OCI-LY7 (cell line): ENCODE results near the gene DGUOK. TPM values are rescaled to one million over a fixed set of nuclear protein-coding genes. Genes with fewer than 3 reads are reported as not detected.

Source experiments
- BruUV-seq: library from RNA; stranded (reverse); fragments of 400-500 nt; replicated peaks from 2 replicates; lab custom pipeline; 2021; lab: Mats Ljungman, UMichigan
- CTCF ChIA-PET: fragments of 300-600 bp; sonication (Branson Sonifier 250); formaldehyde crosslinking; loops from one replicate; lab custom pipeline; 2022; ENCODE audit warnings: antibody characterized with exemption; ENCODE audit not compliant: unreplicated experiment; lab: Charles Lee
- POLR2A ChIA-PET: fragments of 300-600 bp; sonication (Branson Sonifier 250); formaldehyde crosslinking; loops from one replicate; lab custom pipeline; 2022; ENCODE audit warnings: antibody characterized with exemption; lab: Charles Lee
- DNase-seq: peaks from one replicate; pipeline ENCODE4 v3.0.0-alpha.2; 2015; ENCODE audit warnings: low spot score
- H2AFZ ChIP-seq: fragments of 200-600 bp; sonication (generic), shearing (Covaris generic); 2 replicates; pipeline ENCODE4 v1.6.1; 2014; ENCODE audit warnings: mild to moderate bottlenecking, antibody characterized with exemption, low read length, moderate library complexity
- H3K27ac ChIP-seq: fragments of 200-600 bp; sonication (generic); 2 replicates; pipeline ENCODE4 v1.5.1; 2014; ENCODE audit warnings: mixed run types, low read depth, mild to moderate bottlenecking, moderate library complexity, low read length, inconsistent platforms; ENCODE audit not compliant: poor library complexity, severe bottlenecking
- H3K36me3 ChIP-seq: fragments of 200-600 bp; sonication (generic); 2 replicates; pipeline ENCODE4 v1.6.1; 2014; ENCODE audit warnings: mild to moderate bottlenecking, antibody characterized with exemption, low read length, moderate library complexity, mixed read lengths; ENCODE audit not compliant: insufficient read depth
- H3K4me1 ChIP-seq: fragments of 200-600 bp; sonication (generic); 2 replicates; pipeline ENCODE4 v1.5.1; 2014; ENCODE audit warnings: mild to moderate bottlenecking, low read length; ENCODE audit not compliant: insufficient read depth, poor library complexity, severe bottlenecking
- H3K4me2 ChIP-seq: fragments of 200-600 bp; sonication (generic); 2 replicates; pipeline ENCODE4 v1.6.1; 2014; ENCODE audit warnings: mild to moderate bottlenecking, low read length
- H3K4me3 ChIP-seq: fragments of 200-600 bp; sonication (generic); 2 replicates; pipeline ENCODE4 v1.5.1; 2014; ENCODE audit warnings: mild to moderate bottlenecking, low read depth, low read length; ENCODE audit not compliant: poor library complexity, severe bottlenecking
- H3K79me2 ChIP-seq: fragments of 200-600 bp; sonication (generic); 2 replicates; pipeline ENCODE4 v1.6.1; 2016; ENCODE audit warnings: low read depth, mild to moderate bottlenecking, low read length, moderate library complexity, mixed read lengths; ENCODE audit not compliant: insufficient read depth
- H3K9me2 ChIP-seq: fragments of 200-600 bp; sonication (generic); 2 replicates; pipeline ENCODE4 v1.6.1; 2016; ENCODE audit warnings: mild to moderate bottlenecking, low read length, mixed read lengths; ENCODE audit not compliant: insufficient read depth
- H3K9me3 ChIP-seq: fragments of 200-600 bp; sonication (generic); 2 replicates; pipeline ENCODE4 v1.6.1; 2014; ENCODE audit warnings: mild to moderate bottlenecking, mixed run types, low read length, mixed read lengths
- H4K20me1 ChIP-seq: fragments of 200-600 bp; sonication (generic); 2 replicates; pipeline ENCODE4 v1.6.1; 2014; ENCODE audit warnings: mild to moderate bottlenecking, antibody characterized with exemption, low read length, moderate library complexity, mixed read lengths; ENCODE audit not compliant: insufficient read depth
- CTCF ChIP-seq: fragments of 200-600 bp; sonication (generic); conservative IDR thresholded peaks from 2 replicates; pipeline ENCODE4 v1.5.1; 2014; ENCODE audit warnings: mild to moderate bottlenecking, antibody characterized with exemption, low read length, moderate library complexity, mixed read lengths
- EZH2phosphoT487 ChIP-seq: fragments of 200-600 bp; sonication (generic); IDR thresholded peaks from 2 replicates; pipeline ENCODE4 v1.6.1; 2018; ENCODE audit warnings: low read depth, borderline replicate concordance, mild to moderate bottlenecking, mixed run types, antibody characterized with exemption, low read length, moderate library complexity, mixed read lengths
- intact Hi-C: fragments of 100-400 bp; cut with micrococcal nuclease; formaldehyde crosslinking; loops from one replicate; pipeline ENCODE4 v1.10.0; 2022; ENCODE audit not compliant: unreplicated experiment
- total RNA-seq, 2 experiments: library from RNA; depleted of rRNA in 1 of 2; stranded (reverse); fragments of >200 nt in 1 of 2; shearing (Covaris generic) in 1 of 2; gene quantifications; 2 replicates each; pipeline ENCODE4 v1.2.3, GENCODE V29; 2014 to 2022

The DGUOK gene
- total RNA-seq, 2 experiments from 2014 or later: 73.4 to 91.8 TPM

GRCh38 chr2:73928963-73929347 is 2.3 kb downstream of the DGUOK start:
- H3K4me1 ChIP-seq: peaks cover 40% of the 10 kb centered on the region
- H3K36me3 ChIP-seq: peaks cover 41% of the 10 kb centered on the region
- H3K4me3 ChIP-seq: peak overlapping the region; percentile 9
- H2AFZ ChIP-seq: no peak overlapping the region
- ChIA-PET CTCF (no interaction called here), POLR2A (no interaction called here)
- no peaks in the 10 kb centered on the region for H3K9me2 ChIP-seq
- TF ChIP-seq EZH2phosphoT487 (no peak), CTCF (no peak)
- H3K4me2 ChIP-seq: peak overlapping the region; percentile 74
- H3K27ac ChIP-seq: no peak overlapping the region
- H3K79me2 ChIP-seq: peaks cover 60% of the 10 kb centered on the region
- intact Hi-C loops: loop anchor here (5.0 kb wide), 1 partner anchor 53 kb away; the partner anchor contains the start of gene TET3
- peaks cover 10% of the 10 kb centered on the region; the same call in 1 of the 2 replicates for H3K9me3 ChIP-seq
- no TSS peak for BruUV-seq
- H4K20me1 ChIP-seq: peaks cover 23% of the 10 kb centered on the region; the same call in 1 of the 2 replicates
- DNase-seq: no peak

- Histone ChIP-seq H4K20me1 (peaks cover 25% of the 10 kb centered on the region; the same call in 1 of the 2 replicates), H3K4me3 (no peak overlapping the region), H2AFZ (no peak overlapping the region), H3K4me2 (peak overlapping the region; percentile 74; the same call in 1 of the 2 replicates), H3K9me3 (peaks cover 6% of the 10 kb centered on the region; the same call in 1 of the 2 replicates), H3K36me3 (peaks cover 52% of the 10 kb centered on the region), H3K27ac (no peak overlapping the region), H3K9me2 (no peaks in the 10 kb centered on the region), H3K79me2 (peaks cover 64% of the 10 kb centered on the region), H3K4me1 (peaks cover 37% of the 10 kb centered on the region)
- ChIA-PET POLR2A (interaction anchor here (0.6 to 1.0 kb wide), 6 partner anchors 21 to 386 kb away, joined by 3 to 7 read pairs (median 5); no protein-coding TSS in a partner anchor), CTCF (no interaction called here)
- DNase-seq: no peak
- TF ChIP-seq EZH2phosphoT487 (no peak), CTCF (no peak)
- BruUV-seq: no TSS peak
- intact Hi-C loops: no loop called here
These were observed 3.7 kb downstream of the DGUOK start for GRCh38 chr2:73930386-73930785.
